GM12878 (cell line): Measurements from ENCODE around the gene NCAM1. TPM values are rescaled to one million over a fixed set of nuclear protein-coding genes. Genes with fewer than 3 reads are reported as not detected.

ENCODE experiments used
- ATAC-seq: fragments of 200-7000 bp; cut with Tn5 transposase; 3 replicates; pipeline ENCODE4 v1.9.1; 2020; ENCODE audit warnings: mild to moderate bottlenecking, moderate library complexity
- BruUV-seq: library from RNA; stranded (reverse); fragments of 400-500 nt; replicated peaks from 2 replicates; lab custom pipeline; 2021; lab: Mats Ljungman, UMichigan
- CTCF ChIA-PET: fragments of 300-600 bp; sonication (Branson Sonifier 250); formaldehyde crosslinking; extraction: SDS; loops from one replicate; lab custom pipeline; 2021; ENCODE audit warnings: inconsistent platforms; lab: Yijun Ruan, JAX
- POLR2A ChIA-PET: fragments of 350-600 bp; formaldehyde crosslinking; extraction: SDS; loops from one replicate; lab custom pipeline; 2021; ENCODE audit warnings: inconsistent platforms; lab: Charles Lee
- RAD21 ChIA-PET: fragments of 300-600 bp; sonication (Branson Sonifier 250); formaldehyde crosslinking; loops from one replicate; lab custom pipeline; 2023; ENCODE audit warnings: antibody characterized with exemption; ENCODE audit not compliant: unreplicated experiment; lab: Charles Lee
- SMC1A ChIA-PET: fragments of 300-600 bp; sonication (Branson Sonifier 250); formaldehyde crosslinking; loops from one replicate; lab custom pipeline; 2023; ENCODE audit not compliant: unreplicated experiment, uncharacterized antibody; lab: Charles Lee
- DNase-seq: peaks from one replicate; pipeline ENCODE4 v3.0.0-alpha.2; 2011; ENCODE audit warnings: low read depth, low spot score
- FAIRE-seq: peaks from 3 replicates; lab custom pipeline; 2011; peaks lifted over from hg19 to GRCh38; lab: Jason Lieb, UNC
- H2AFZ ChIP-seq: 2 replicates; pipeline ENCODE4 v1.6.0; 2011; ENCODE audit warnings: low read depth, low read length, control low read depth; ENCODE audit not compliant: control insufficient read depth
- H3K27ac ChIP-seq: 2 replicates; pipeline ENCODE4 v1.5.1; 2011; ENCODE audit warnings: control low read depth; ENCODE audit not compliant: control insufficient read depth, insufficient read depth
- H3K27me3 ChIP-seq, 2 experiments: replicated peaks in 1 of 2; 2 replicates each; pipeline versions ENCODE4 v1.6.0 to v1.6.1; 2011; ENCODE audit warnings: low read length in 1 of 2; ENCODE audit not compliant: control insufficient read depth in 2 of 2, insufficient read depth in 2 of 2
- H3K36me3 ChIP-seq, 2 experiments: 2 replicates each; pipeline ENCODE4 v1.5.1; 2011; ENCODE audit warnings: low read length in 1 of 2; ENCODE audit not compliant: control insufficient read depth in 2 of 2, insufficient read depth in 2 of 2
- H3K4me1 ChIP-seq: 2 replicates; pipeline ENCODE4 v1.6.1; 2011; ENCODE audit warnings: mild to moderate bottlenecking, low read length, moderate library complexity, mixed read lengths; ENCODE audit not compliant: control insufficient read depth, insufficient read depth
- H3K4me2 ChIP-seq: 2 replicates; pipeline ENCODE4 v1.6.0; 2011; ENCODE audit warnings: control low read depth; ENCODE audit not compliant: control insufficient read depth, insufficient read depth
- H3K4me3 ChIP-seq: fragments of 200-600 bp; sonication (generic); 2 replicates; pipeline ENCODE4 v1.5.1; 2016
- H3K79me2 ChIP-seq: 2 replicates; pipeline ENCODE4 v1.6.0; 2011; ENCODE audit warnings: low read length; ENCODE audit not compliant: control insufficient read depth, insufficient read depth
- H3K9ac ChIP-seq: 2 replicates; pipeline ENCODE4 v1.8.0; 2011; ENCODE audit warnings: low read length, control low read depth, mixed read lengths; ENCODE audit not compliant: control insufficient read depth, insufficient read depth
- H3K9me3 ChIP-seq: replicated peaks from 3 replicates; pipeline ENCODE4 v1.5.1; 2011; ENCODE audit warnings: mild to moderate bottlenecking, low read length; ENCODE audit not compliant: control insufficient read depth, insufficient read depth
- H4K20me1 ChIP-seq: 2 replicates; pipeline ENCODE4 v1.6.0; 2011; ENCODE audit not compliant: control insufficient read depth, insufficient read depth
- ASH2L ChIP-seq: fragments of 300-600, 200-600 bp; sonication (generic); IDR thresholded peaks from 2 replicates; pipeline ENCODE4 v1.6.1; 2017; ENCODE audit warnings: low read depth, mild to moderate bottlenecking, borderline replicate concordance
- PAX8 ChIP-seq: fragments of 450-650 bp; IDR thresholded peaks from 2 replicates; pipeline ENCODE4 v1.6.1; 2017; ENCODE audit warnings: mild to moderate bottlenecking, moderate library complexity
- WGBS: methylation state at CpG from one replicate; pipeline ENCODE4 v1.1.6; 2016; ENCODE audit warnings: low lambda C conversion rate; ENCODE audit not compliant: insufficient replicate concordance, insufficient coverage; ENCODE audit errors: missing lambda C conversion rate; 5-methylcytosine and 5-hydroxymethylcytosine counted together
- in situ Hi-C: fragments of 300-500 bp; cut with MboI; formaldehyde crosslinking; loops from 9 replicates; pipeline ENCODE4 v1.14.3; 2018; ENCODE audit warnings: mixed read lengths
- intact Hi-C: fragments of 100-400 bp; cut with micrococcal nuclease; formaldehyde crosslinking; loops from one replicate; pipeline ENCODE4 v1.14.2; 2022; ENCODE audit not compliant: unreplicated experiment
- polyA plus RNA-seq, 11 experiments: library from polyadenylated mRNA; depleted of rRNA in 4 of 11; unstranded in 6 of 11; stranded (reverse) in 5 of 11; fragments of >200 nt; fragmentation: Nextera tagmentation in 4 of 11; fragmentation: Illumina TruSeq in 1 of 11; extraction: Ambion mirVana in 4 of 11; extraction: Trizol in 1 of 11; gene quantifications; 1 replicate in 1 of 11; 2 replicates in 10 of 11; pipeline versions ENCODE4 v1.2.1 to v1.2.3, GENCODE V29; 2011 to 2016; ENCODE audit warnings: inconsistent platforms in 2 of 11, missing spikeins in 2 of 11, low read depth in 1 of 11
- total RNA-seq, 4 experiments: library from RNA; depleted of rRNA in 3 of 4; stranded (reverse); fragments of >200 nt in 3 of 4; fragmentation: Illumina TruSeq in 1 of 4; extraction: Trizol in 1 of 4; gene quantifications; 2 replicates each; pipeline versions ENCODE4 v1.2.1 to v1.2.3, GENCODE V29; 2013 to 2021
- TF ChIP-seq, protein P1 (sequence below): fragments of 450-650 bp; IDR thresholded peaks from 2 replicates; pipeline ENCODE4 v1.6.1; 2016; ENCODE audit warnings: mild to moderate bottlenecking
- TF ChIP-seq, protein P2 (sequence below), 3 experiments: IDR thresholded peaks in 2 of 3; conservative IDR thresholded peaks in 1 of 3; 2 replicates each; pipeline ENCODE4 v1.5.1; 2011; ENCODE audit warnings: low read depth in 3 of 3, low read length in 3 of 3, mild to moderate bottlenecking in 3 of 3, control low read depth in 2 of 3, moderate library complexity in 2 of 3, inconsistent platforms in 1 of 3, mixed read lengths in 1 of 3; ENCODE audit not compliant: control insufficient read depth in 2 of 3, insufficient read depth in 1 of 3; ENCODE audit errors: extremely low read depth in 1 of 3

Gene NCAM1
- total and polyA plus RNA-seq, 10 of the 15 experiments (the other 5 are each of a cell fraction or from before 2014, with no cell fraction given): 0.10 to 0.23 (median 0.11) TPM; not detected in 7

DNA sequence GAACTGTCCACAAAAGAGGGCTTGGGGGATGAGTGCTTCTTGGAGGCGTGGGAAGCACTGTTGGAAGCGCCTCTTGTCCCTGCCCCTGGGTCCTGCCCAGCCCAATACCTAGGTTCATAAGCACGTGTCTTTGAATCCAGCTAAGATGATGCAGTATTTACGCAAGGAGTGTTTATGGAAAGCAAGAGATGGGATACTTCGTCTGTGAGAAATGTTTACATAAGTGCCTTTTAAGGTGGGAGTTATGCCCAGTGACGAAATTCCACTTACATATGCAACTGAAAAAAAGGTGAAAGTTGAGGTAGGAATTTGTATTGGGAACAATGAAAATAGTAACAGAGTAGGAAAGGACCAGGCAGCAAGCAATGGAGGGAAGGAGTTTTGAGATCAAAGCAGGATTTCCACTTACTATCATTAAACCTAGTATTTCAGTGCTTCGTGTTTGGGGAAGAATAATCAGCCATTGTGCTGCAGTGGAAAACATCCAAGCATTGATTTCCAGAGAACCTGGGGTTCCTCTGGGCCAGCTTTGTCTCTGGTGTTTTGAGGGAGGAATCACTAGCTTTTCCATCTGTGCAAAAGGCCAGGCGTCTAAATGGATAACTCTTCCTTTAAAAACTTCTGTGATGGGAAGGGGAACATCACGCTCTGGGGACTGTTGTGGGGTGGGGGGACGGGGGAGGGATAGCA is 237.9 kb downstream of the NCAM1 start (continued):
- TF ChIP-seq PAX8: no peak

DNA sequence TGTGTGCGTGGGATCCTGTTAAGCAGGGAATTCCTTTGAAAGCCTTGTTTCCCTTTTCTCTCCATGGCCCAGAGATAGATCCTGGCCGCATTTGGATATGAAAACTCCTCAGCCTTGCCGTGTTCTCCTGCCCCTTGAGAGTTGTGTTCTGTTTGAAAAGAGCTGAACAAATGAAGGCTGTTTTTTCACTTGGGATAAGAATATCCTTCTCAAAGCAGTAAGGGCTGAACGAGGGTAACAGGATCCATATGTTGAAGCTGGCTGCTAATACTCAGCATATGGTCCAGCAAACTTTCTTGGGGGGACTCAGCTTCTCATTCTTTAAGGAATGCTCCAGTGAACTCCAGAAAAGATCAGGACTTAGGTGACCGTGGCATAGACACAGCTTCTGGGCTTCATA is 238.6 kb downstream of the NCAM1 start:
- Histone ChIP-seq H3K36me3 (no peaks in the 10 kb centered on the region), H3K9me3 (no peaks in the 10 kb centered on the region), H3K27me3 (peaks cover 2 to 6% of the 10 kb centered on the region in 2 experiments; a peak in 3 of 4 replicates), H3K4me2 (no peak overlapping the region), H2AFZ (no peak overlapping the region), H4K20me1 (no peaks in the 10 kb centered on the region), H3K4me1 (no peaks in the 10 kb centered on the region), H3K9ac (no peak overlapping the region), H3K79me2 (no peaks in the 10 kb centered on the region), H3K4me3 (no peak overlapping the region), H3K27ac (no peak overlapping the region)
- TF ChIP-seq ASH2L: no peak
- TF ChIP-seq, protein P1, sequence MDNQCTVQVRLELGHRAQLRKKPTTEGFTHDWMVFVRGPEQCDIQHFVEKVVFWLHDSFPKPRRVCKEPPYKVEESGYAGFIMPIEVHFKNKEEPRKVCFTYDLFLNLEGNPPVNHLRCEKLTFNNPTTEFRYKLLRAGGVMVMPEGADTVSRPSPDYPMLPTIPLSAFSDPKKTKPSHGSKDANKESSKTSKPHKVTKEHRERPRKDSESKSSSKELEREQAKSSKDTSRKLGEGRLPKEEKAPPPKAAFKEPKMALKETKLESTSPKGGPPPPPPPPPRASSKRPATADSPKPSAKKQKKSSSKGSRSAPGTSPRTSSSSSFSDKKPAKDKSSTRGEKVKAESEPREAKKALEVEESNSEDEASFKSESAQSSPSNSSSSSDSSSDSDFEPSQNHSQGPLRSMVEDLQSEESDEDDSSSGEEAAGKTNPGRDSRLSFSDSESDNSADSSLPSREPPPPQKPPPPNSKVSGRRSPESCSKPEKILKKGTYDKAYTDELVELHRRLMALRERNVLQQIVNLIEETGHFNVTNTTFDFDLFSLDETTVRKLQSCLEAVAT: no peak
- TF ChIP-seq, protein P2, sequence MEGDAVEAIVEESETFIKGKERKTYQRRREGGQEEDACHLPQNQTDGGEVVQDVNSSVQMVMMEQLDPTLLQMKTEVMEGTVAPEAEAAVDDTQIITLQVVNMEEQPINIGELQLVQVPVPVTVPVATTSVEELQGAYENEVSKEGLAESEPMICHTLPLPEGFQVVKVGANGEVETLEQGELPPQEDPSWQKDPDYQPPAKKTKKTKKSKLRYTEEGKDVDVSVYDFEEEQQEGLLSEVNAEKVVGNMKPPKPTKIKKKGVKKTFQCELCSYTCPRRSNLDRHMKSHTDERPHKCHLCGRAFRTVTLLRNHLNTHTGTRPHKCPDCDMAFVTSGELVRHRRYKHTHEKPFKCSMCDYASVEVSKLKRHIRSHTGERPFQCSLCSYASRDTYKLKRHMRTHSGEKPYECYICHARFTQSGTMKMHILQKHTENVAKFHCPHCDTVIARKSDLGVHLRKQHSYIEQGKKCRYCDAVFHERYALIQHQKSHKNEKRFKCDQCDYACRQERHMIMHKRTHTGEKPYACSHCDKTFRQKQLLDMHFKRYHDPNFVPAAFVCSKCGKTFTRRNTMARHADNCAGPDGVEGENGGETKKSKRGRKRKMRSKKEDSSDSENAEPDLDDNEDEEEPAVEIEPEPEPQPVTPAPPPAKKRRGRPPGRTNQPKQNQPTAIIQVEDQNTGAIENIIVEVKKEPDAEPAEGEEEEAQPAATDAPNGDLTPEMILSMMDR (IDR thresholded peaks at IDR 0.05 in 2 of 3, conservative IDR thresholded peaks at IDR 0.05 in 1 of 3; ENCODE audit: control insufficient read depth in 2 of 3, extremely low read depth in 1 of 3, insufficient read depth in 1 of 3, low read depth in 3 of 3, low read length in 3 of 3): no peak
- in situ Hi-C loops (no loop called here), intact Hi-C loops (no loop called here)
- POLR2A ChIA-PET: no interaction called here
- ATAC-seq (no peak), FAIRE-seq (no peak), DNase-seq (no peak)
- 18% methylated on average over 5 of the region's 5 CpGs for WGBS
- RAD21 ChIA-PET: no interaction called here
- BruUV-seq: no TSS peak
- SMC1A ChIA-PET: no interaction called here
- CTCF ChIA-PET: no interaction called here
